ENCODE measurements around the gene KCTD8.

KCTD8 gene

DNA sequence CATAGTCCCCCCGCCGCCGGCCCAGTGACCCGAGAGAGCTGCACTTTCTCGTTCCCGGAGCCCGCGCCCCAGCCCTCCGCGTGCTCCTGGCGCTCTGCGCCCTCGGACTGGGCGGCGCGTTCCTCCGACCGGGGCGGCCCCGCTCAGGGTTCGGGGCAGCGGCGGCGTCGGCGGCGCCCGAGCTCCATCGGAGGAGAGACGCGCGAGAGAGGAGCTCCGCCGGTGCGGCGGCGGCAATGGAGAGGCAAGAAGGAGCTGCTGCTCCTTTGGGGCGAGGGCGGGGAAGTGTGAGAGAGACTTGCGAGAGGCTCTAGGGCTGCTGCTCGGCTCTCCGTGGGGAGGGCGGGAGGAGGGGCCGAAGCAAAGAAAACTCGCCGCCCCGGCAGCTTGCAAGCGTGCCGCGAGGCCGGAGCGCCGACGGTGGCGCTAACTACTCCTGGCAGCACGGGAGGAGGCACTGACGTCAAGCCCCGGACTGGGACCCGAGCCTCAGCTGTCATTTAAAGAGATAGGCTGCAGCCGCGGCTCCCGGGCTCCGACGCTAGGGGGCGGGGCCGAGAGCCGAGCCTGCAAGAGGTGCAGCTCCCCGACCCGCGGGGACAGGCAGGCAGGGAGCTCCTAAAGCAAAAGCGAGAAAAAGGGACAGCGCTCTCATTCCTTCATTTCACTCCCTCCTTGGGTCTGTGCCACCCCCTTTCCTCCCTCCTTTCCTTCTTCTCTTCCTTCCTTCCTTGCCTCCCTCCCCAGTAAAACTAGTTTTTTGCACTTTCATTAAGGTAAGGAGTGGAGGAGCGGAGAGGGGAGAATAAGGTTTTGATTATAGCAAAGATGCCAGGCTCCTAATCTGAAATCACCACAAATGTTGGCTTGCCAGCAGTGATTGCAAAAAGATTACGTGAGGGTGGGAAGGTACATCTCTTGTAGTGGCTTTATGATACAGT lies at the start of gene KCTD8:
TSS of gene KCTD8 (minus strand) at position 289 of the 941 bp plus-strand sequence.
- peaks cover 7% of the 10 kb centered on the region for H3K4me1 Mint-ChIP-seq (ENCODE audit: low read depth)
- H3K4me3 Mint-ChIP-seq: peak within 1 kb of the TSS; percentile 61
- H3K9me3 Mint-ChIP-seq: no peaks in the 10 kb centered on the region
- H3K27ac Mint-ChIP-seq: no peak within 1 kb of the TSS
- intact Hi-C loops (cut with micrococcal nuclease): no loop called here
- no peaks in the 10 kb centered on the region for H3K36me3 Mint-ChIP-seq (ENCODE audit: low read depth)
- H3K27me3 Mint-ChIP-seq: peaks cover 46% of the 10 kb centered on the region

DNA sequence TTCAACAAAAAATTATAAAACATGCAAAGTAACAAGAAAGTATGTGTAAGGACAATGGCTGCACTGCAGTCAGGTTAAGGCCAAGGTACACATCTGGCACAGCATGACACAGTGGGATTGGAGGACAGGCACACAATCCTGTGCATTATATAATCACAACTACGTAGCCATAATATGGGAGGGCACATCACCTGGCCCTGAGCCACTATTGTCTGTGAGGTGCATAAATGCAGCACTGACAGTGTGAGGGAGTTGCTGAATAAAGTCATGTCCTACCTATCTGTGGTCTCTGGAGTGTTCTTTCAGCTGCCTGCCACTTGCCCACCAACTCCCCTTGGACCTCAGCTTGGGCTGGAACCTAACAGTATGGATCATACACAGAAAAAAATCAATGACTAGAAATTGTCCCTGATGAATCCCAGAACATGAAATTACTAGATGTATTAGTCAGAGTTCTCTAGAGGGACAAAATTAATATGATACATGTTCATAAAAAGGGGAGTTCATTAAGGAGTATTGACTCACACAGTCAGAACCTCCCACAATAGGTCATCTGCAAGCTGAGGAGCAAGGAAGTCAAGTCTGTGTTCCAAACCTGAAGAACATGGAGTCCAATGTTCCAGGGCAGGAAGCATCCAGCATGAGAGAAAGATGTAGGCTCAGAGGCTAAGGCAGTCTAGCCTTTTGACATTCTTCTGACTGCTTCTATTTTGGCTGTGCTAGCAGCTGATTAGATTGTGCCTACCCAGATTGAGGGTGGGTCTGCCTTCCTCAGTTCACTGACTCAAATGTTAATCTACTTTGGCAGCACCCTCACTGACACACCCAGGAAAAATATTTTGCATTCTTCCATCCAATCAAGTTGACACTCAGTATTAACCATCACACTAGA lies 46.4 kb upstream of the KCTD8 start:
- no peak overlapping the region for H3K4me3 Mint-ChIP-seq
- H3K27me3 Mint-ChIP-seq: no peaks in the 10 kb centered on the region
- intact Hi-C loops (cut with micrococcal nuclease): no loop called here

DNA sequence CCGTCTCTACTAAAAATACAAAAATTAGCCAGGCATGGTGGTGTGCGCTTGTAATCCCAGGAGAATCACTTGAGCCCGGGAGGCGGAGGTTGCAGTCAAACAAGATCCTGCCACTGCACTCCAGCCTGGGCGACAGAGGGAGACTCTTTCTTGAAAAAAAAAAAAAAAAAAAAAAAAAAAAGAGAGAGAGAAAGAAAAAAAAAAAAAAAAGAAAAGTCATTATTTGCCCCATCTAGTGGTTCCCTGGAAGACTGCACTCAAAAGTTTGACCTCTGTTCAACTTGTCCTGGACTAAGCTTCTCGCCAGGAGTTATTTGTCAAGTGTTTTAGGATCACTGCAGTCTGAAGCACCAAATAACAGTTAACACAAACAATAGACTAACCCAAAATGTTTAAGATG lies 45.3 kb upstream of the KCTD8 start:
- intact Hi-C loops (cut with micrococcal nuclease): no loop called here
- H3K9me3 Mint-ChIP-seq: no peaks in the 10 kb centered on the region
- H3K27ac Mint-ChIP-seq: no peak overlapping the region
- no peaks in the 10 kb centered on the region for H3K36me3 Mint-ChIP-seq (ENCODE audit: low read depth)
- no peaks in the 10 kb centered on the region for H3K4me1 Mint-ChIP-seq (ENCODE audit: low read depth)
- no peaks in the 10 kb centered on the region for H3K27me3 Mint-ChIP-seq
- H3K4me3 Mint-ChIP-seq: no peak overlapping the region

More for the DNA sequence above, 46.4 kb upstream of the KCTD8 start:
- no peak overlapping the region for H3K27ac Mint-ChIP-seq
- no peaks in the 10 kb centered on the region for H3K4me1 Mint-ChIP-seq (ENCODE audit: low read depth)
- H3K9me3 Mint-ChIP-seq: no peaks in the 10 kb centered on the region
- no peaks in the 10 kb centered on the region for H3K36me3 Mint-ChIP-seq (ENCODE audit: low read depth)

DNA sequence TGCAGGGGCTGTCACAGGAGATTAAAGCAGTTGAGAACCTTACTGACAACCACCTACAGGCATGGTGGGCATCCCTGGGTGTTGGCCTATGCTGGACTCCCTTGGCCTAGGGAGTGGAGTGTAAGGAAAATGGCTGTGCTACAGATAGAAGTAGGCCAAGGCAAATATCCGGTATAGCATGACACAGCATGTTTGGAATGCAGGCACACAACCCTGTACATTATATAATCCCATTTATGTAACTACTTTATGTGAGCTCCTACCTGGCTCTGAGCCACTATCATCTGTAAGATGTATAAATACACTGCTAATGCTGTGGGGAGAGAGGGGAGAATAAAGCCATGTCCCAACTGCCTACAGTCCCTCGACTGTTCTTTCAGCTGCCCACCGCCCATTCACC lies 38.7 kb upstream of the KCTD8 start:
- no peaks in the 10 kb centered on the region for H3K4me1 Mint-ChIP-seq (ENCODE audit: low read depth)
- intact Hi-C loops (cut with micrococcal nuclease): no loop called here
- no peak overlapping the region for H3K4me3 Mint-ChIP-seq
- H3K27ac Mint-ChIP-seq: no peak overlapping the region
- no peaks in the 10 kb centered on the region for H3K27me3 Mint-ChIP-seq
- no peaks in the 10 kb centered on the region for H3K36me3 Mint-ChIP-seq (ENCODE audit: low read depth)
- peaks cover 22% of the 10 kb centered on the region for H3K9me3 Mint-ChIP-seq

DNA sequence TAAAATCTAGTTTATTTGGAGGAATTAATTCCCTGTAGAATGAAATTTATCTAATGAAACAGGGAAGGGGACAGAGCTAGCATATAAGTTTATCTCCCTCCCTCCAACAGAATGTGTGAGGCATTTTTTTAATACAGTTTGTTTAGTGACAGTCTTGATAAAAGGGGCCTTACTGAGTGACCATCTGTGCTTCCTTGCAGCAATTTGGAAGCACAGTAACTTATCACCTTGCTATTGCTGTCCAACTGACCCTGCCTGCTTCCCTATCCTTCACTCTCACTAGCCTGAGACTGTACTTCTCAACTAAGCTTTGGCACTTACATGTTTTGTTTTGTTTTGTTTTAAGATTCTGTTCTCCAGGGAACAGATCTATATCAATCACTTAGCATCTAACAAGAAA lies 31.1 kb upstream of the KCTD8 start:
- H3K27me3 Mint-ChIP-seq: no peaks in the 10 kb centered on the region
- no peak overlapping the region for H3K4me3 Mint-ChIP-seq
- no peaks in the 10 kb centered on the region for H3K9me3 Mint-ChIP-seq
- intact Hi-C loops (cut with micrococcal nuclease): no loop called here
- H3K27ac Mint-ChIP-seq: no peak overlapping the region
- H3K36me3 Mint-ChIP-seq (ENCODE audit: low read depth): no peaks in the 10 kb centered on the region
- H3K4me1 Mint-ChIP-seq (ENCODE audit: low read depth): no peaks in the 10 kb centered on the region

- Mint-ChIP-seq H3K27ac (no peak overlapping the region), H3K9me3 (no peaks in the 10 kb centered on the region), H3K27me3 (no peaks in the 10 kb centered on the region), H3K4me1 (ENCODE audit: low read depth) (no peaks in the 10 kb centered on the region), H3K36me3 (ENCODE audit: low read depth) (no peaks in the 10 kb centered on the region), H3K4me3 (no peak overlapping the region)
- intact Hi-C loops (cut with micrococcal nuclease): no loop called here
Observed at GRCh38 chr4:44462259-44462658, 13.7 kb upstream of the KCTD8 start.

- H3K4me3 Mint-ChIP-seq: peak overlapping the region; percentile 61
- no peaks in the 10 kb centered on the region for H3K36me3 Mint-ChIP-seq (ENCODE audit: low read depth)
- intact Hi-C loops (cut with micrococcal nuclease): no loop called here
- H3K4me1 Mint-ChIP-seq (ENCODE audit: low read depth): peaks cover 7% of the 10 kb centered on the region
- no peaks in the 10 kb centered on the region for H3K9me3 Mint-ChIP-seq
- no peak overlapping the region for H3K27ac Mint-ChIP-seq
- peaks cover 45% of the 10 kb centered on the region for H3K27me3 Mint-ChIP-seq
Observed at GRCh38 chr4:44447563-44448504, 775 bp downstream of the KCTD8 start.

GRCh38 chr4:44446801-44447562 lies 1.6 kb downstream of the KCTD8 start:
- Mint-ChIP-seq H3K4me1 (ENCODE audit: low read depth) (peaks cover 7% of the 10 kb centered on the region), H3K36me3 (ENCODE audit: low read depth) (no peaks in the 10 kb centered on the region), H3K27ac (no peak overlapping the region), H3K9me3 (no peaks in the 10 kb centered on the region), H3K27me3 (peaks cover 45% of the 10 kb centered on the region), H3K4me3 (no peak overlapping the region)
- intact Hi-C loops (cut with micrococcal nuclease): no loop called here

GRCh38 chr4:44446191-44446590 lies 2.4 kb downstream of the KCTD8 start:
- Mint-ChIP-seq H3K4me3 (no peak overlapping the region), H3K27ac (no peak overlapping the region), H3K36me3 (ENCODE audit: low read depth) (no peaks in the 10 kb centered on the region), H3K9me3 (no peaks in the 10 kb centered on the region), H3K4me1 (ENCODE audit: low read depth) (peaks cover 7% of the 10 kb centered on the region), H3K27me3 (peaks cover 45% of the 10 kb centered on the region)
- intact Hi-C loops (cut with micrococcal nuclease): no loop called here

GRCh38 chr4:44438687-44439086 lies 9.9 kb downstream of the KCTD8 start:
- Mint-ChIP-seq H3K4me1 (ENCODE audit: low read depth) (no peaks in the 10 kb centered on the region), H3K9me3 (no peaks in the 10 kb centered on the region), H3K4me3 (no peak overlapping the region), H3K27ac (no peak overlapping the region), H3K36me3 (ENCODE audit: low read depth) (no peaks in the 10 kb centered on the region), H3K27me3 (no peaks in the 10 kb centered on the region)
- intact Hi-C loops (cut with micrococcal nuclease): no loop called here

DNA sequence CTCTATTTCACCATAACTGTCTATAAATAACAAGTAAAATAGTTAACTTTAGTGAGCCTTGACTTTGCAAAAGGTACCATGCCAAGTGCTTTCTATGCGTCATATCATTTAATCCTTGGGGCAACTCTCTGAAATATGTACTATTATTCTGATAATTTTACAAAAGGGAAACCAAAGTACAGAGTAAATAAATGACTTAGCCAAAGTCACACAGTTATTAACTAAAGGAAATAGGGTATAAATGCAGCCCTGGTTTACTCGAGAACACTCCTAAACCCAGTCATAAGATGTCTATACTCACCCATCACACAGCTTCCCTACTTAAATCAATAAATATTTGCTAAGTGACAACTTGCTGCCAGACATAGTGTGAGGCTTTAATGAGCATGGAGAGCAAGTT lies 14.4 kb downstream of the KCTD8 start:
- intact Hi-C loops (cut with micrococcal nuclease): no loop called here
- H3K9me3 Mint-ChIP-seq: no peaks in the 10 kb centered on the region
- no peaks in the 10 kb centered on the region for H3K36me3 Mint-ChIP-seq (ENCODE audit: low read depth)
- no peak overlapping the region for H3K27ac Mint-ChIP-seq
- H3K4me1 Mint-ChIP-seq (ENCODE audit: low read depth): no peaks in the 10 kb centered on the region
- H3K27me3 Mint-ChIP-seq: no peaks in the 10 kb centered on the region
- no peak overlapping the region for H3K4me3 Mint-ChIP-seq

- Mint-ChIP-seq H3K27ac (no peak overlapping the region), H3K9me3 (no peaks in the 10 kb centered on the region), H3K4me3 (no peak overlapping the region), H3K4me1 (ENCODE audit: low read depth) (no peaks in the 10 kb centered on the region), H3K36me3 (ENCODE audit: low read depth) (no peaks in the 10 kb centered on the region), H3K27me3 (no peaks in the 10 kb centered on the region)
- intact Hi-C loops (cut with micrococcal nuclease): no loop called here
Observed at GRCh38 chr4:44425614-44426208, 22.9 kb downstream of the KCTD8 start.
